ENCODE results near the gene RHOT2.

The RHOT2 gene

GRCh38 chr16:670485-671352 lies 2.8 kb downstream of the RHOT2 start:
- no peak for DNase-seq (ENCODE audit: low read depth in 2 of 2)

- DNase-seq (ENCODE audit: low read depth in 2 of 2), result no peak
Measured at GRCh38 chr16:671353-672131, 3.6 kb downstream of the RHOT2 start.

- no peak for DNase-seq (ENCODE audit: low read depth in 2 of 2)
Measured at GRCh38 chr16:672371-672770, 4.4 kb downstream of the RHOT2 start.

- DNase-seq (ENCODE audit: low read depth in 2 of 2), result no peak
Measured at GRCh38 chr16:672851-673250, 4.9 kb downstream of the RHOT2 start.

- DNase-seq (ENCODE audit: low read depth in 2 of 2), result no peak
Measured at GRCh38 chr16:673399-673991, 5.6 kb downstream of the RHOT2 start.

- DNase-seq (ENCODE audit: low read depth in 2 of 2), result no peak
Measured at GRCh38 chr16:674214-674881, 6.4 kb downstream of the RHOT2 start.

- DNase-seq (ENCODE audit: low read depth in 2 of 2), result no peak
Measured at GRCh38 chr16:674968-675883, 7.3 kb downstream of the RHOT2 start, which contains the start of gene RHBDL1. TSS of gene RHBDL1 (plus strand) at chr16:675671. CDS start at chr16:675791, 120 bp downstream.

- DNase-seq (ENCODE audit: low read depth in 2 of 2), result no peak
Measured at GRCh38 chr16:675884-676564, 8.1 kb downstream of the RHOT2 start.

GRCh38 chr16:676565-676902 lies 8.6 kb downstream of the RHOT2 start:
- no peak for DNase-seq (ENCODE audit: low read depth in 2 of 2)

GRCh38 chr16:676913-677312 lies 9.0 kb downstream of the RHOT2 start:
- DNase-seq (ENCODE audit: low read depth in 2 of 2), result no peak

GRCh38 chr16:677316-678190 lies 9.6 kb downstream of the RHOT2 start:
- no peak for DNase-seq (ENCODE audit: low read depth in 2 of 2)

GRCh38 chr16:678209-678857 lies 10.4 kb downstream of the RHOT2 start:
- no peak for DNase-seq (ENCODE audit: low read depth in 2 of 2)

GRCh38 chr16:678858-679813 lies 11.2 kb downstream of the RHOT2 start:
- DNase-seq (ENCODE audit: low read depth in 2 of 2), result no peak

- peak; percentile 69 to 77 for DNase-seq (ENCODE audit: low read depth in 2 of 2)
Measured at GRCh38 chr16:679814-680624, 12.1 kb downstream of the RHOT2 start, which contains the start of gene STUB1. TSS of gene STUB1 (plus strand) at chr16:680410. CDS start at chr16:680526, 116 bp downstream.

- DNase-seq (ENCODE audit: low read depth in 2 of 2), result no peak
Measured at GRCh38 chr16:680625-680945, 12.7 kb downstream of the RHOT2 start.

- no peak for DNase-seq (ENCODE audit: low read depth in 2 of 2)
Measured at GRCh38 chr16:680967-681745, 13.2 kb downstream of the RHOT2 start.
